ENCODE results near the gene ZNF438.
"Not testable (repeated sequence)": the region's sequence is repeated elsewhere in the genome, so short reads cannot be mapped to it uniquely, and the experiment has no call there.

The ZNF438 gene

DNA sequence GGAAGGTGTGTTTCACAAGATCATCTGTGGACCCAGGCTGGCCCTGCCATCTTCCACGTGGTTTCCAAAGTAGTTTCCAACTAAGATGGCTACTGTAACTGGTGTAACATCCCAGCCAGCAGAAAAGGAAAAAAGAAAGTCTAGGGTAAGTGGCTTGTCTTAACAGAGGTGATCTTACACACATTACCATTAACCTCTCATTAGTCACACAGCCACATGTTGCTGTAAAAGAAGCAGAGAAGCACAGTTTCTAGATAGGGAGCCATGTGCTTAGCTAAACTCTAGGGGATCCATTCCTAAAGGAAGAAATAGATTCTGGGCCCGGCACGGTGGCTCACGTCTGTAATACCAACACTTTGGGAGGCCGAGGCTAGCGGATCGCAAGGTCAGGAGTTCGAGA lies 54.3 kb downstream of the ZNF438 start:
- Mint-ChIP-seq H3K4me1 (no peaks in the 10 kb centered on the region), H3K27me3 (no peaks in the 10 kb centered on the region), H3K9me3 (peaks cover 9% of the 10 kb centered on the region), H3K4me3 (no peak overlapping the region), H3K36me3 (peaks cover 21% of the 10 kb centered on the region), H3K27ac (no peak overlapping the region)
- no peak for ATAC-seq (ENCODE audit: low read depth)
- DNase-seq (ENCODE audit: low spot score in 2 of 2) = no peak

DNA sequence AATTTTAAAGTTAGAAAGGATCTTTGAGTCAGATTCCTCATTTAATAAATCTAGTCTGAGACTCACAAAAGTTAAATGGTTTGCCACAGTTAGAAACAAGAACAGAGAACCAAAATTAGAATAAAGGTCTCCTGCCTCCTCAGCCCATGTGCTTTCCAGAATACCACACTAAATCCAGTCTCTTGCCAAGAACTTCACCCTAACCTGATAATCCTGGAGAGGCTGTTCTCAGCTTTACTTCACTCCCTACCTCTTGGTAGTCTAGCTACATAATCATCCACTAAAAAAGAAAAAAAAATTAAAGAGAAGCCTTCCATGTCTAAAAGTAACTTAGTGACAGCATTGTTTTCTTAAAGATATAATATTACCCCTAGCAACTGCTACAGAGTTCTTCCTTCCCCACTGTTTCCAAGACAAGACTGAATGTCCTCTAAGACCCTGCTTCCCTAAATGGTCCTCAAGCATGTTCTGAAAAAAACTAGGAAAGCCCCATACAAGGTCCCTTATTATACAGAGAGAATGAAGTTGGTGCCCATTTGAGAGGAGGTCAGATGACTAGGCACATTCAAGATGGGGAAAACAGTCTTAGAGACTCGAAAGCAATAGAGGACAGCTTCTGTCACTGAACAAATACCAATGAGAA lies 56.8 kb downstream of the ZNF438 start:
- no peak overlapping the region for H3K27ac Mint-ChIP-seq
- no peaks in the 10 kb centered on the region for H3K4me1 Mint-ChIP-seq
- no peak overlapping the region for H3K4me3 Mint-ChIP-seq
- H3K9me3 Mint-ChIP-seq = peaks cover 3% of the 10 kb centered on the region
- DNase-seq (ENCODE audit: low spot score in 2 of 2) = no peak
- ATAC-seq (ENCODE audit: low read depth) = no peak
- no peaks in the 10 kb centered on the region for H3K27me3 Mint-ChIP-seq
- peaks cover 15% of the 10 kb centered on the region for H3K36me3 Mint-ChIP-seq

DNA sequence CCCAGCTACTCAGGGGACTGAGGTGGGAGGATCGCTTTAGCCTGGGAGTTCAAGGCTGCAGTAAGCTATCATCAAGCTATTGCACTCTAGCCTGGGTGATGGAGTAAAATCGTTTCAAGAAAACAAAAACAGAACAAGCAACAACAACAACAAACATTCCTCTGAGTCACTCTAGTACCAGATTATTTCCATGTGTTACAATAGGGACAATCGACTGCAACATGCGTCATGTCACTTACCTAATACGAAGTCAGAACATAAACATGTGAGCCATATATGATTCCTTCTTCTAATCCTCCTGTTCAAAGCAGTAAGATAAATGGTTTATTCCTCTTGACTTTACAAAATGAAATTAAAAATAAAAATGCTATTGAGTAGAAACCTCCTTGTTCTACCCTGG lies 57.3 kb downstream of the ZNF438 start:
- no peak for ATAC-seq (ENCODE audit: low read depth)
- Mint-ChIP-seq H3K4me1 (no peaks in the 10 kb centered on the region), H3K9me3 (no peaks in the 10 kb centered on the region), H3K27me3 (no peaks in the 10 kb centered on the region), H3K4me3 (no peak overlapping the region), H3K36me3 (peaks cover 11% of the 10 kb centered on the region), H3K27ac (no peak overlapping the region)
- no peak for DNase-seq (ENCODE audit: low spot score in 2 of 2)

DNA sequence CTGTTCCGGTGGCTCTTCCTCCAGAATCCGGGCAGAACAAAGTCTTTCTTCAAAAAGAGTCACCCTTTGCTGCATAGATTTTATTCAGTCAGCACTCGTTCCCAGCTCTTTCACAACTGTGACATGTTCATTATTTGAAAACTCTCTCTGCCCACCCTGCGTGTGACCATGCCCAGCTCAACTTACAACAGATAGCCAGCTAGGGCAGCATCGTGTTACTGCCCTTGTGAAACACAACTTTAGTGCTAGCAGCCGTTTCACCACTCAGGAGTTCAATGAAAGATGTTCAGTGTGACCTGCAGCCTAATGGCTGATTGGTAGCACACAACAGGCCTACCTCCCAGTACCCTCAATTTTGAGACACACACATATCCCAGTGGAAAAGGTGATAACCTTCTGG lies 57.9 kb downstream of the ZNF438 start:
- Mint-ChIP-seq H3K36me3 (peaks cover 11% of the 10 kb centered on the region), H3K27me3 (no peaks in the 10 kb centered on the region), H3K9me3 (no peaks in the 10 kb centered on the region), H3K4me3 (no peak overlapping the region), H3K27ac (no peak overlapping the region), H3K4me1 (no peaks in the 10 kb centered on the region)
- no peak for ATAC-seq (ENCODE audit: low read depth)
- no peak for DNase-seq (ENCODE audit: low spot score in 2 of 2)

DNA sequence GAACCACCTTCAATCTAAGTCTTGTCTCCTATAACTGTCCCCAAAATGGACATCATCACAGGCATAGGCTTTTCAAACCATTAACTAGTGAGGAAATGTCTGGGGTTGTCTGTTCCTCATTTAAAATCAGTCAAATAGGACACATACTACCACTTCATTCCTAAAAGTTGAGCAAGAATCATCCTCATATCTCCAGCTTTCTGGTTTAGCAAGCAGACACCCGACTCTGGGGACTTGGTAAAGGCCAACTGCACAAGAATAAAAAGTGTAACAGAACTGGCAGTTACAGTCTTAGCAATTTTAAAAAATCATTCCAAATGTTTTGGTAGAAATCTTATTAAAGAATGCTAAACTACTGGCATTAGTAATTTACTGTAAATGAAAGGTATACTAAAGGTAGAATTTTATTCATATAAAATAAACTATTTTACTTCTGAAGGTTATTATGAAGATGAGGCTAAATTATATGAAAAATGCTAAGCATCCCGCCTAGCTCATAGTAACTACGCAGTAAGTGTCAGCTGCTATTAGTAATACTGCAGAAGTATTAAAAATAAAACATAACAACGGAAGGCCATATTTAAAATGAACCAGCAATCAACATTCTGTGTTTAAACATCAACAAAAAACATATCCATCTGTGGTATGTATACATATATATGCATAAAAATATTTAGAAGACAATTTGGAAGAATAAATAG lies 60.8 kb downstream of the ZNF438 start:
- no peaks in the 10 kb centered on the region for H3K4me1 Mint-ChIP-seq
- ATAC-seq (ENCODE audit: low read depth) (no peak), DNase-seq (ENCODE audit: low spot score in 2 of 2) (no peak)
- no peak overlapping the region for H3K27ac Mint-ChIP-seq
- H3K27me3 Mint-ChIP-seq = no peaks in the 10 kb centered on the region
- no peak overlapping the region for H3K4me3 Mint-ChIP-seq
- H3K9me3 Mint-ChIP-seq = no peaks in the 10 kb centered on the region
- H3K36me3 Mint-ChIP-seq = peaks cover 8% of the 10 kb centered on the region

DNA sequence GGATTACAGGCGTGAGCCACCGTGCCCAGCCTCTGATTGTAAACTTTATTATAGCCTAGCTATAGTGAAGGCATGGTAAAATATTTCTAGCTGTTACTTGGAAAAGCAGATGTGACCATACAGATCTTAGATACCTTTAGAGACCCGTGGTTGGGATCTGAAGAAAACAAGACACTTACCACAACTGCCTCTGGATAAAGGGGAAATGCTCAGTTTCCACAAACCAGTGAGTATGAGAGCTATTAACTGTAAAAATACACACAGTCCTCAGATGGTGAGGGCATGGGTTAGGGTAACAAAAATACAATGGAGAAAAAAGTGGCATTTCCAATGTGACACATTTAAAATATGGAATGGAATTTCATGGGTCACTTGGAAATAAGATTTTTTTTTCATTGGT lies 63.0 kb downstream of the ZNF438 start:
- no peaks in the 10 kb centered on the region for H3K27me3 Mint-ChIP-seq
- no peak overlapping the region for H3K4me3 Mint-ChIP-seq
- H3K27ac Mint-ChIP-seq = no peak overlapping the region
- peaks cover 6% of the 10 kb centered on the region for H3K36me3 Mint-ChIP-seq
- ATAC-seq (ENCODE audit: low read depth) (no peak), DNase-seq (ENCODE audit: low spot score in 2 of 2) (no peak)
- H3K9me3 Mint-ChIP-seq = no peaks in the 10 kb centered on the region
- peaks cover 2% of the 10 kb centered on the region for H3K4me1 Mint-ChIP-seq

DNA sequence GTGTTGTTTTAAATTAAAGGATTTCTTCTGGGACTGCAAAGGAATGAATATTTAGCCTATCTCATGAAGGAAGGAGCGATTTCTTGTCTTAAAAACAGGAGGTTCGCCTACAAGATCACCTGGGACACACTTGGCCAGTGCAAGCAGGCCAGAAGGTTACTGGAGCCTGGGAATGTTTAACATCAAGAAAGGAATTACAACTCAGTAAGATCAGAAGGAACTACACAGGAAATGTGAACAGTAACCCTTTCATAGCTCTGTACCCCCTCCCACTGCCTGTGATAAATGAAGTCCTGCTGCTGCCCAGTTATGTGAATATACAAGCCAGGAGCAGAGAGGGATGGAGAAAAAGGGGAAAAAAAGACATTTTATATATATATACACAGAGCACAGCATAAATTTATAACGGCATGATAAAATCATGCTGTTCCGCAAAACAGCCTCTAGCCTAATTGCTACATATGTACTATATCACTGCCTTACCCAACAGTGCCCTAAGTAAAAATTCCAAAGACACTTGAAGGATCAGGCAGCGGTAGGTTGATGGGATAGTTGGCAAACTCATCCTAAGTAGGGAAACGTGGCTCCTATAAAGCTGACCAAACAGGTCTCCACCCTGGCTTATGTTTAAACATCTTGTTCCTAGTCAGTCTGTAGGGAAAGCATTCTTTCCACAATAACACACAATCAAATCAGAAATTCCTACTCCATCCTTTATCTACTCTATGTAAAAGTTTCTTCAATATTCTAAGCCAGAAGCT lies 63.8 kb downstream of the ZNF438 start:
- Mint-ChIP-seq H3K27me3 (no peaks in the 10 kb centered on the region), H3K27ac (no peak overlapping the region), H3K4me3 (no peak overlapping the region), H3K36me3 (peaks cover 6% of the 10 kb centered on the region), H3K4me1 (peaks cover 2% of the 10 kb centered on the region), H3K9me3 (no peaks in the 10 kb centered on the region)
- DNase-seq (ENCODE audit: low spot score in 2 of 2) (no peak), ATAC-seq (ENCODE audit: low read depth) (no peak)

DNA sequence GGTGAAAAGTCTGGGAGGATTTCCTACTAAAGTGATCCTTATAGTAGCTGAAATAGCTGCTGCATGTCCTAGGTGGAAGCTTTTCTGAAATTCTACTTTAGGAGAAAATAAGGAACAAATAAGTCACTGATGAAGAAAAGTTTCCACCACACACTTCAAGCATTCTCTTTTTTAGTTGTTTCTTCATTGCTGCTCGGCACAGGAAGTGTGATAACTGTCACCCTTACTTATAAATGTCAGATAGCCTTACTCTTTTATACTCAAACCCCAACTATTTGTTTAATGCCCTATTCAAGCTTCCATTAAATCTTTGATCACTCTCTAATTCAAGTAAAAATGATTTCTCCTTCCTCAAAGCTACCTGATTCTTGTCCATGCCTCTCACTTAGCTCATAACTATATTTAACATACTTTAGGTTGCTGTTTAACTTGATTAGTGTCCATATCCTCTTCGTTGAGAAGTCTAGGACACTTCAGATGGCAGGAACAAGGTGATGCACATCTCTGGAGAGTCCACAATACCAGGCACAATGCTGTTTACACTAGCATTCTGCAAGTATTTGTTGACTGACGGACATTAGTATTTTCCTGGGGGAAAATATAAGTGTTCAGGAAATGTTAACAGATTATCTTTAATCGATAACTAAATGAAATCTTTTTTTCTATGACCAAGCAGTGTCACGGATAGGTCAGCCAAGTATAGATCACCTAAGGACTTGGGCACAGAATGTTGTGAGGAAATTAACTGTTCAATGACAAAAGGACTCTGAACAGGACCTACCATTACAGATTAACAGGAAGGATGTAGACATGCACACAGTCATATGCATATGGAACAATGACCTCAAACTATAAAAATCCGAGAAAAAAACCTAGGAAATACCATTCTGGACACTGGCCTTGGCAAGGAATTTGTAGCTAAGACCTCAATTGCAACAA lies 67.4 kb downstream of the ZNF438 start:
- peaks cover 7% of the 10 kb centered on the region for H3K4me1 Mint-ChIP-seq
- no peaks in the 10 kb centered on the region for H3K27me3 Mint-ChIP-seq
- ATAC-seq (ENCODE audit: low read depth) (no peak), DNase-seq (ENCODE audit: low spot score in 2 of 2) (no peak)
- no peak overlapping the region for H3K4me3 Mint-ChIP-seq
- H3K36me3 Mint-ChIP-seq = peaks cover 4% of the 10 kb centered on the region
- H3K27ac Mint-ChIP-seq = no peak overlapping the region
- no peaks in the 10 kb centered on the region for H3K9me3 Mint-ChIP-seq

DNA sequence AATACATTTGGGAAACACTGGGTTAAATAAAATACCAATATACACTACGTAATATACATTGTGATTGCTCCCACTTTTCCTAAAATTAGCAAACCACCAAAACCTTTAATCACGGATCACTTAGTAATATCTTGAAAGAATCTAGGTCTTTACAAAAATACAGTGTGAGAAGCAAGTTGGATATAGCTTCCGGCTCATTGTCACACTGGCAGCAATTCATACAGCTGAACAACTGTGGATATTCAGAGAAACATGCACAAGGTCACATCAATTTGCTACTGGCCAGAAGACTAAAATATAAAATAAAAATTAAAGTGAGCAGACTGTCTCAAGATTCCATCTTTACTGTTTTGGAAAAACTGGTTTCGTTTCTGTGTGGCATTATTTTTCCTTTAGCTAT lies 69.1 kb downstream of the ZNF438 start:
- Mint-ChIP-seq H3K36me3 (peaks cover 4% of the 10 kb centered on the region), H3K9me3 (peaks cover 3% of the 10 kb centered on the region), H3K4me1 (peaks cover 7% of the 10 kb centered on the region), H3K27ac (no peak overlapping the region), H3K4me3 (no peak overlapping the region), H3K27me3 (no peaks in the 10 kb centered on the region)
- ATAC-seq (ENCODE audit: low read depth) (no peak), DNase-seq (ENCODE audit: low spot score in 2 of 2) (no peak)

DNA sequence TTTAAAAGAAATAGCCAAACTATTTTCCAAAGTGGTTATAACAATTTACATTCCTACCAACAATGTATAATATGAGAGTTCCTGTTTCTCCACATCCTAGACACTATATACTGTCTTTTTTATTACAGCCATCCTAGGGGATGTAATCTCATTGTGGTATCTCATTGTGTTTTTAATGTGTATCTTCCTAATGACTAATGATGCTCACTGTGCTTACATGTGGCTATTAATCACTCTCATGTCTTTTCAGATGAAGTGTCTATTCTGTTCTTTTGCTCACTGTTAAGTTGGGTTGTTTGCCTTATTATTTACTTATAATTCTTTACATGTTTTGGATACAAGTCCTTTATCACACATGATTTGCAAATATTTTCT lies 71.8 kb downstream of the ZNF438 start:
- H3K27me3 Mint-ChIP-seq = no peaks in the 10 kb centered on the region
- peaks cover 8% of the 10 kb centered on the region for H3K36me3 Mint-ChIP-seq
- ATAC-seq (ENCODE audit: low read depth) (no peak), DNase-seq (ENCODE audit: low spot score in 2 of 2) (no peak)
- peak overlapping the region; percentile 83 for H3K4me3 Mint-ChIP-seq
- peaks cover 11% of the 10 kb centered on the region for H3K9me3 Mint-ChIP-seq
- H3K27ac Mint-ChIP-seq = no peak overlapping the region
- peaks cover 5% of the 10 kb centered on the region for H3K4me1 Mint-ChIP-seq

DNA sequence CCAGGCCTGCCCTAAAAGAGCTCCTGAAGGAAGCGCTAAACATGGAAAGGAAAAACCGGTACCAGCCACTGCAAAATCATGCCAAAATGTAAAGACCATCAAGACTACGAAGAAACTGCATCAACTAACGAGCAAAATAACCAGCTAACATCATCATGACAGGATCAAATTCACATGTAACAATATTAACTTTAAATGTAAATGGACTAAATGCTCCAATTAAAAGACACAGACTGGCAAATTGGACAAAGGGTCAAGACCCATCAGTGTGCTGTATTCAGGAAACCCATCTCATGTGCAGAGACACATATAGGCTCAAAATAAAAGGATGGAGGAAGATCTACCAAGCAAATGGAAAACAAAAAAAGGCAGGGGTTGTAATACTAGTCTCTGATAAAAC lies 82.4 kb downstream of the ZNF438 start:
- H3K9me3 Mint-ChIP-seq; H3K4me3 Mint-ChIP-seq; DNase-seq (ENCODE audit: low spot score in 2 of 2); ATAC-seq (ENCODE audit: low read depth); H3K27ac Mint-ChIP-seq; H3K27me3 Mint-ChIP-seq; H3K4me1 Mint-ChIP-seq: not testable (repeated sequence)
- peaks cover 13% of the 10 kb centered on the region for H3K36me3 Mint-ChIP-seq

DNA sequence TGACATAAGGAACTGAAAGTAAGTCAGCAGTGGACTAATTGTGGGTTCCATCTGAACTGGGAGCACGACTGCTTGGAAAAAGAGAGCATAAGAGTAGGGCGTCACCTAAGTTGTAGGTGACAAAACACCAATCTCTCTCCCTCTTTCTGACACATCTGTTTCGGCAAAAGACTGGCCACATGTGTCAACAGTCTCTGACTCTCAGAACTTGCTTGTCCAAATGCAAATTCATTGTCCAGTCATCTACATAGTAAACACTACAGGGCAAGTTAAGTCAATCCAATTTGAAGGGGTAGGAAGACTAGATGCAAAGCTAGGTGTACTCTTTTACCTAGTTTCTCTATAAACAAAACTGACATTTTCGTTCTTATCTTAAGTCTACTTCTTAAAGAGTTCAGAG lies 87.7 kb downstream of the ZNF438 start:
- Mint-ChIP-seq H3K4me3 (no peak overlapping the region), H3K27ac (no peak overlapping the region), H3K4me1 (peaks cover 5% of the 10 kb centered on the region), H3K36me3 (peaks cover 19% of the 10 kb centered on the region), H3K27me3 (no peaks in the 10 kb centered on the region), H3K9me3 (no peaks in the 10 kb centered on the region)
- no peak for DNase-seq (ENCODE audit: low spot score in 2 of 2)
- no peak for ATAC-seq (ENCODE audit: low read depth)

DNA sequence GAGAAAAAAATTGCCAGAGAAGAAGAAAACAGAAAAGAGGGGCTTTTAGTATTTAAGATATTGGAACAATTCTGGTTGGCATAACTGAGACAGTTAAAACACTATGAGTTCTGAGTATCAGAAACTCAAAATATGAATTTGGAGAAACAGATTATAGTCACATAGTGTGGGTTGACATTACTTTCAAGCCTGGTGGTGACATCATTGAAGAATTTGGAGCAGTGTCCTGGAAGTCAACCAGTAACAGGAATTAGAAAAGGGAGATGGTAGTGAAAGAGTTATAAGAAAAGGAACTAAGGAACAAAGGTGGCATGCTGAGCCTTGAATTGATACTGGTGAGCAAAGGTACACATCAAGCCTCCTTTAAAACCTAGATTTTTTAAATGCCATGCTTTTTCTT lies 88.2 kb downstream of the ZNF438 start:
- Mint-ChIP-seq H3K36me3 (peaks cover 19% of the 10 kb centered on the region), H3K4me3 (no peak overlapping the region), H3K27me3 (no peaks in the 10 kb centered on the region), H3K9me3 (no peaks in the 10 kb centered on the region), H3K4me1 (peaks cover 5% of the 10 kb centered on the region), H3K27ac (no peak overlapping the region)
- DNase-seq (ENCODE audit: low spot score in 2 of 2) (no peak), ATAC-seq (ENCODE audit: low read depth) (no peak)

DNA sequence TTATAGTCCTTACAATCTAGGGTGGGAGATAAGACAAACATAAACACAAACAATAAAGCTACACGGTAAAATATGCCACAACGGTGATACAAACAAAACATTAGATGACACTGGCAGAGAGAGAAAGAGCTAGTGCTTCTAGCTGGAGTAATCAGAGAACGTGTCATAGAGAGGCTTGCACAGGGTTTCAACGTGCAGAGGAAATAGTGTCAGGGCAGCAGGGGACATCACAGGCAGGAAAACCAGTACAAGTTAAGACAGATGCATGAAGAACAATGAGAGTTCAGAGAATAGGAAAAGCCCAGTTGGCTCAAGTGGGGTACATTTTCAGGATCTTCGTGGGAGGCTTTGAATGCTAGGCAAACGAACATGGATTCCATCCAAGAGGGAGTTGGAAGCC lies 91.4 kb downstream of the ZNF438 start:
- Mint-ChIP-seq H3K4me1 (peaks cover 5% of the 10 kb centered on the region), H3K27me3 (no peaks in the 10 kb centered on the region), H3K36me3 (peaks cover 23% of the 10 kb centered on the region), H3K27ac (no peak overlapping the region), H3K9me3 (no peaks in the 10 kb centered on the region), H3K4me3 (no peak overlapping the region)
- ATAC-seq (ENCODE audit: low read depth) (no peak), DNase-seq (ENCODE audit: low spot score in 2 of 2) (no peak)
